Stomach (tissue), 4 donors: ENCODE measurements around the gene GPC4.

Source experiments
- CTCF ChIP-seq, 7 experiments: fragments of 450-650 bp in 4 of 7; fragments of 200-600 bp in 3 of 7; sonication (generic) in 3 of 7; IDR thresholded peaks; one replicate each; pipeline ENCODE4 v1.5.1; 2016 to 2019; ENCODE audit warnings: antibody characterized with exemption in 7 of 7, control low read depth in 2 of 7, mild to moderate bottlenecking in 1 of 7
- EP300 ChIP-seq: sonication (generic); formaldehyde crosslinking; IDR thresholded peaks from one replicate; pipeline ENCODE4 v1.6.1; 2017; ENCODE audit warnings: antibody characterized with exemption
- POLR2A ChIP-seq, 4 donors: fragments of 450-650 bp; IDR thresholded peaks; one replicate each; pipeline ENCODE4 v1.6.1; 2016; ENCODE audit warnings: antibody characterized with exemption in 4 of 4, control low read depth in 2 of 4, mild to moderate bottlenecking in 1 of 4, moderate library complexity in 1 of 4

- TF ChIP-seq POLR2A (IDR thresholded peaks at IDR 0.05) (no peak), EP300 (no peak), CTCF (IDR thresholded peaks at IDR 0.05) (no peak)
These were observed 20.5 kb downstream of the GPC4 start for GRCh38 chrX:133394765-133395164.
